Activated B cell treated with CpG ODN at 0.5 μM for 24 hours (primary cell): ENCODE results near the gene DAAM1. TPM values are rescaled to one million over a fixed set of nuclear protein-coding genes. Genes with fewer than 3 reads are reported as not detected.
A peak's percentile ranks its signal among the peaks of the same experiment; 100 is the strongest.

ENCODE experiments used
- ATAC-seq: fragments of 200-7000 bp; cut with Tn5 transposase; one replicate; pipeline ENCODE4 v1.10.0; 2021; ENCODE audit warnings: low read depth, mild to moderate bottlenecking, moderate library complexity
- CTCF ChIA-PET: fragments of 350-600 bp; sonication (Branson Sonifier 250); formaldehyde crosslinking; loops from one replicate; lab custom pipeline; 2021; ENCODE audit warnings: antibody characterized with exemption; lab: Charles Lee
- POLR2A ChIA-PET: fragments of 350-600 bp; sonication (Branson Sonifier 250); formaldehyde crosslinking; loops from one replicate; lab custom pipeline; 2021; ENCODE audit warnings: antibody characterized with exemption; lab: Charles Lee
- DNase-seq: peaks from one replicate; pipeline ENCODE4 v3.0.0; 2022
- H3K27ac Mint-ChIP-seq: one replicate; pipeline ENCODE4 v1.8.0; 2020; ENCODE audit warnings: mixed read lengths
- H3K27me3 Mint-ChIP-seq: one replicate; pipeline ENCODE4 v1.8.0; 2021; ENCODE audit warnings: mixed read lengths
- H3K36me3 Mint-ChIP-seq: one replicate; pipeline ENCODE4 v1.8.0; 2021; ENCODE audit warnings: low read depth, mixed read lengths
- H3K4me1 Mint-ChIP-seq: one replicate; pipeline ENCODE4 v1.8.0; 2021; ENCODE audit warnings: mixed read lengths
- H3K4me3 Mint-ChIP-seq: one replicate; pipeline ENCODE4 v1.8.0; 2020; ENCODE audit warnings: mild to moderate bottlenecking, mixed read lengths
- H3K9me3 Mint-ChIP-seq: one replicate; pipeline ENCODE4 v1.8.0; 2020; ENCODE audit warnings: mixed read lengths
- CTCF ChIP-seq: fragments of 200-600 bp; IDR thresholded peaks from one replicate; pipeline ENCODE4 v1.8.0; 2022; ENCODE audit warnings: antibody characterized with exemption, mild to moderate bottlenecking
- intact Hi-C: fragments of 100-400 bp; cut with micrococcal nuclease; formaldehyde crosslinking; loops from one replicate; pipeline ENCODE4 v1.15.1; 2024
- total RNA-seq: library from RNA; stranded (reverse); gene quantifications from 2 replicates; pipeline ENCODE4 v1.2.3, GENCODE V29; 2022

DAAM1 gene
- total RNA-seq, 1 donor from 2014 or later = 38.7 TPM

GRCh38 chr14:59148334-59148900, 40.0 kb upstream of the DAAM1 start:
- peaks cover 40% of the 10 kb centered on the region for H3K4me1 Mint-ChIP-seq
- no peak overlapping the region for H3K27ac Mint-ChIP-seq
- POLR2A ChIA-PET = no interaction called here
- DNase-seq (no peak), ATAC-seq (peak; percentile 75)
- CTCF ChIA-PET = no interaction called here
- intact Hi-C loops = loop anchor here (1.0 kb wide), 1 partner anchor 40 kb away; the partner anchor contains the start of gene DAAM1
- TF ChIP-seq CTCF = no peak
- no peak overlapping the region for H3K4me3 Mint-ChIP-seq
- H3K9me3 Mint-ChIP-seq = no peaks in the 10 kb centered on the region
- H3K27me3 Mint-ChIP-seq = no peaks in the 10 kb centered on the region
- no peaks in the 10 kb centered on the region for H3K36me3 Mint-ChIP-seq

GRCh38 chr14:59150990-59151389, 37.5 kb upstream of the DAAM1 start:
- ChIA-PET CTCF (no interaction called here), POLR2A (no interaction called here)
- peak overlapping the region; percentile 4 for H3K4me3 Mint-ChIP-seq
- intact Hi-C loops = no loop called here
- no peak for DNase-seq
- TF ChIP-seq CTCF = no peak
- no peaks in the 10 kb centered on the region for H3K27me3 Mint-ChIP-seq
- ATAC-seq = peak; percentile 82
- H3K9me3 Mint-ChIP-seq = no peaks in the 10 kb centered on the region
- peak overlapping the region; percentile 64 for H3K27ac Mint-ChIP-seq
- H3K4me1 Mint-ChIP-seq = peaks cover 56% of the 10 kb centered on the region
- no peaks in the 10 kb centered on the region for H3K36me3 Mint-ChIP-seq

GRCh38 chr14:59154373-59154772, 34.1 kb upstream of the DAAM1 start:
- ATAC-seq (no peak), DNase-seq (no peak)
- H3K27ac Mint-ChIP-seq = no peak overlapping the region
- ChIA-PET POLR2A (interaction anchor here (0.6 kb wide), 1 partner anchor 1765 kb away, joined by 5 read pairs; no protein-coding TSS in a partner anchor), CTCF (no interaction called here)
- no peaks in the 10 kb centered on the region for H3K27me3 Mint-ChIP-seq
- H3K36me3 Mint-ChIP-seq = no peaks in the 10 kb centered on the region
- no peak for TF ChIP-seq CTCF
- peaks cover 2% of the 10 kb centered on the region for H3K9me3 Mint-ChIP-seq
- H3K4me1 Mint-ChIP-seq = peaks cover 46% of the 10 kb centered on the region
- H3K4me3 Mint-ChIP-seq = no peak overlapping the region
- intact Hi-C loops = no loop called here

GRCh38 chr14:59155886-59156285, 32.6 kb upstream of the DAAM1 start:
- no peak for TF ChIP-seq CTCF
- Mint-ChIP-seq H3K27me3 (no peaks in the 10 kb centered on the region), H3K27ac (no peak overlapping the region), H3K4me1 (peaks cover 32% of the 10 kb centered on the region), H3K9me3 (peaks cover 2% of the 10 kb centered on the region), H3K36me3 (no peaks in the 10 kb centered on the region), H3K4me3 (no peak overlapping the region)
- no peak for ATAC-seq
- intact Hi-C loops = no loop called here
- no peak for DNase-seq
- ChIA-PET POLR2A (no interaction called here), CTCF (no interaction called here)

GRCh38 chr14:59159169-59159568, 29.3 kb upstream of the DAAM1 start:
- no peaks in the 10 kb centered on the region for H3K36me3 Mint-ChIP-seq
- intact Hi-C loops = no loop called here
- TF ChIP-seq CTCF = no peak
- peaks cover 13% of the 10 kb centered on the region for H3K4me1 Mint-ChIP-seq
- peaks cover 2% of the 10 kb centered on the region for H3K9me3 Mint-ChIP-seq
- H3K4me3 Mint-ChIP-seq = no peak overlapping the region
- peaks cover 6% of the 10 kb centered on the region for H3K27me3 Mint-ChIP-seq
- POLR2A ChIA-PET = no interaction called here
- H3K27ac Mint-ChIP-seq = no peak overlapping the region
- no peak for ATAC-seq
- CTCF ChIA-PET = no interaction called here
- no peak for DNase-seq
